ENCODE measurements around the gene IMMP2L. TPM values are rescaled to one million over a fixed set of nuclear protein-coding genes. Genes with fewer than 3 reads are reported as not detected.

The IMMP2L gene
- polyA plus RNA-seq, 1 of the 3 experiments (the other 2 are of a cell fraction) = 10.7 TPM

DNA sequence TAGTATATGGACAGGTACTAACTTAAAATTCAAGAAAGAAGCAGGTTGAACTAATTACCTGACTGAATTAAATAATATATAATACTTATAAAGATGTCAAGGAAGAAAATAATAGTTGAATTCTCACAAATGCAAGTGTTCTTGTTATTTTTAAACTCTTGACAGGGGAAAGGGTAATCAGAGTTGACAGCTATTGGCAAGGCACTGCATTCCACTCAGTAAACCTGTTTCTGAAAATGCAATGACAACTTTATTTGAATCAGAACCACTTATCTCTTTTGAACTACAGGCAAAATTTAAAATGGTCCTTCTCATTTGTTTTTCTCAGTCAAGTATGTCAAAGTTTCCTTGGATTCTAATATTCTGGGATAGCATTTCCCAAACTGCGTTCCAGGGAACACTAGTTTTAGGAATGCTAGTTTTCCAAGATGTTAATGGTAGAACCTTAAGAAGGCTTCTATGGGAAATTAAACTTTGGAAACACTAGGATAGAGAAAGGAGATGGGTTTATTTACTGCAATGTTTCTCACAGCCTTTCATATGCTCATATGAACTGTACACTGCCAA is 575.1 kb downstream of the IMMP2L start:
- Histone ChIP-seq H3K4me3 (ENCODE audit: low read depth in 2 of 2, low read length in 1 of 2) (no peak overlapping the region), H3K9ac (no peak overlapping the region), H4K20me1 (ENCODE audit: insufficient read depth) (no peaks in the 10 kb centered on the region), H3K79me2 (ENCODE audit: insufficient read depth) (no peaks in the 10 kb centered on the region), H3K27me3 (ENCODE audit: insufficient read depth) (no peaks in the 10 kb centered on the region), H3K4me1 (ENCODE audit: control insufficient read depth in 1 of 2, insufficient read depth in 2 of 2, low read depth in 1 of 2, low read length in 1 of 2) (peaks cover 0 to 23% of the 10 kb centered on the region in 2 experiments; a peak in 2 of 4 replicates), H2AFZ (ENCODE audit: low read depth) (no peak overlapping the region), H3K4me2 (no peak overlapping the region), H3K9me2 (no peaks in the 10 kb centered on the region), H3F3A (replicated peaks; ENCODE audit: insufficient read depth) (no peaks in the 10 kb centered on the region), H3K36me3 (replicated peaks in 1 of 2; ENCODE audit: control insufficient read depth in 1 of 2, insufficient read depth in 2 of 2, low read length in 1 of 2) (no peaks in the 10 kb centered on the region), H3K9me3 (no peaks in the 10 kb centered on the region), H3K27ac (ENCODE audit: low read depth in 2 of 2, low read length in 1 of 2) (peak overlapping the region in 1 of 2 experiments; percentile 39; a peak in 1 of 4 replicates)
- WGBS (ENCODE audit: low lambda C conversion rate) = 89% methylated on average over 1 of the region's 1 CpG
- ChIA-PET POLR2A (no interaction called here), CTCF (no interaction called here)
- TF ChIP-seq, protein P1, sequence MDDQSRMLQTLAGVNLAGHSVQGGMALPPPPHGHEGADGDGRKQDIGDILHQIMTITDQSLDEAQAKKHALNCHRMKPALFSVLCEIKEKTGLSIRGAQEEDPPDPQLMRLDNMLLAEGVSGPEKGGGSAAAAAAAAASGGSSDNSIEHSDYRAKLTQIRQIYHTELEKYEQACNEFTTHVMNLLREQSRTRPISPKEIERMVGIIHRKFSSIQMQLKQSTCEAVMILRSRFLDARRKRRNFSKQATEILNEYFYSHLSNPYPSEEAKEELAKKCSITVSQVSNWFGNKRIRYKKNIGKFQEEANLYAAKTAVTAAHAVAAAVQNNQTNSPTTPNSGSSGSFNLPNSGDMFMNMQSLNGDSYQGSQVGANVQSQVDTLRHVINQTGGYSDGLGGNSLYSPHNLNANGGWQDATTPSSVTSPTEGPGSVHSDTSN (IDR thresholded peaks at IDR 0.05) = peak; percentile 67
- 0 out of 2 replicates have a peak, but pooled peaks have one; percentile 25 for TF ChIP-seq TCF12 (IDR thresholded peaks at IDR 0.05)
- 0 out of 2 replicates have a peak, but pooled peaks have one; percentile 18 for TF ChIP-seq RCOR1 (IDR thresholded peaks at IDR 0.05; ENCODE audit: low read length)
- TF ChIP-seq, protein P2, sequence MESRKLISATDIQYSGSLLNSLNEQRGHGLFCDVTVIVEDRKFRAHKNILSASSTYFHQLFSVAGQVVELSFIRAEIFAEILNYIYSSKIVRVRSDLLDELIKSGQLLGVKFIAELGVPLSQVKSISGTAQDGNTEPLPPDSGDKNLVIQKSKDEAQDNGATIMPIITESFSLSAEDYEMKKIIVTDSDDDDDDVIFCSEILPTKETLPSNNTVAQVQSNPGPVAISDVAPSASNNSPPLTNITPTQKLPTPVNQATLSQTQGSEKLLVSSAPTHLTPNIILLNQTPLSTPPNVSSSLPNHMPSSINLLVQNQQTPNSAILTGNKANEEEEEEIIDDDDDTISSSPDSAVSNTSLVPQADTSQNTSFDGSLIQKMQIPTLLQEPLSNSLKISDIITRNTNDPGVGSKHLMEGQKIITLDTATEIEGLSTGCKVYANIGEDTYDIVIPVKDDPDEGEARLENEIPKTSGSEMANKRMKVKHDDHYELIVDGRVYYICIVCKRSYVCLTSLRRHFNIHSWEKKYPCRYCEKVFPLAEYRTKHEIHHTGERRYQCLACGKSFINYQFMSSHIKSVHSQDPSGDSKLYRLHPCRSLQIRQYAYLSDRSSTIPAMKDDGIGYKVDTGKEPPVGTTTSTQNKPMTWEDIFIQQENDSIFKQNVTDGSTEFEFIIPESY (IDR thresholded peaks at IDR 0.05; ENCODE audit: borderline replicate concordance, low read depth) = no peak
- TF ChIP-seq NFIC (IDR thresholded peaks at IDR 0.05; ENCODE audit: borderline replicate concordance) = peak; percentile 61; the same call in 1 of the 2 replicates
- no peak for DNase-seq

DNA sequence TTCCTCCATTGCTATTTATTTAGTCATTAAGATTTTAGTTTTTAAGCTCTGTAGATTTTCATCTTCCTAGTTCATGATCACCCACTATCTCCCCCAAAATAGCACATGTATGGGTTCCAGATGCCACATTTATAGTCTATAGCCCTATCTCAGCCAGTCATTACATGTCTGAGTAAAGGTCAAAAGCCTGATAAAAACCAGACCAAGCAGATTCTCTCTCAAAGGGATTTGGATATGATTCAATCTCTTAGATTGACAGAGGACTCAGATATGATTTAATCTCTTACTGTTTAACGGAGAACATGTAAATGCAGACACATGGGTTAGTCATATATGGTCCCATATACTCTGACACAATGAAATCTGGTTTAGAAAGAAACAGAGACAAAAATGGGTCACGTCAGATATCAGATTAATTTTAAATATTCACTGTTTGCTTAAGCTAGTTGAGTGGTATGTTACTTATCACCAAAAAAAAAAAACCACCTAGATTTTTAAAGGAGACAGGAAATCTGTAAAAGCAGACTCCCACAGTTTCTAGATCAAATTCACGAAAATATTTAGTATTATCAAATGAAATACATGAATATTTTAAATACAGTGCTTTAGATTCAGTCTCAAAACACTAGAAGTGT is 578.4 kb downstream of the IMMP2L start:
- WGBS (ENCODE audit: low lambda C conversion rate) = 27% methylated on average over 3 of the region's 3 CpGs
- no peaks in the 10 kb centered on the region for H3F3A ChIP-seq (replicated peaks; ENCODE audit: insufficient read depth)
- POLR2A ChIA-PET = no interaction called here
- H3K79me2 ChIP-seq (ENCODE audit: insufficient read depth) = no peaks in the 10 kb centered on the region
- H3K27ac ChIP-seq (ENCODE audit: low read depth in 2 of 2, low read length in 1 of 2) = peak overlapping the region in 1 of 2 experiments; percentile 92; a peak in 2 of 4 replicates
- H3K27me3 ChIP-seq (ENCODE audit: insufficient read depth) = no peaks in the 10 kb centered on the region
- no peaks in the 10 kb centered on the region for H3K36me3 ChIP-seq (replicated peaks in 1 of 2; ENCODE audit: control insufficient read depth in 1 of 2, insufficient read depth in 2 of 2, low read length in 1 of 2)
- no peaks in the 10 kb centered on the region for H4K20me1 ChIP-seq (ENCODE audit: insufficient read depth)
- peaks cover 0 to 23% of the 10 kb centered on the region in 2 experiments; a peak in 2 of 4 replicates for H3K4me1 ChIP-seq (ENCODE audit: control insufficient read depth in 1 of 2, insufficient read depth in 2 of 2, low read depth in 1 of 2, low read length in 1 of 2)
- no peak overlapping the region for H3K4me3 ChIP-seq (ENCODE audit: low read depth in 2 of 2, low read length in 1 of 2)
- H2AFZ ChIP-seq (ENCODE audit: low read depth) = no peak overlapping the region
- peak; percentile 65 for DNase-seq
- CTCF ChIA-PET = interaction anchor here (1.0 to 1.6 kb wide), 4 partner anchors 11 to 752 kb away, joined by 3 to 7 read pairs (median 3); no protein-coding TSS in a partner anchor
- H3K9me3 ChIP-seq = no peaks in the 10 kb centered on the region
- H3K4me2 ChIP-seq = no peak overlapping the region
- no peak overlapping the region for H3K9ac ChIP-seq
- H3K9me2 ChIP-seq = no peaks in the 10 kb centered on the region
- TF ChIP-seq GABPA (IDR thresholded peaks at IDR 0.05; ENCODE audit: low read depth) (no peak), JUND (IDR thresholded peaks at IDR 0.05) (peak; percentile 46; the same call in 1 of the 2 replicates), MXI1 (IDR thresholded peaks at IDR 0.05; ENCODE audit: low read depth, low read length) (peak; percentile 85; the same call in 1 of the 2 replicates), FOXM1 (IDR thresholded peaks at IDR 0.05; ENCODE audit: low read depth) (no peak), SIN3A (IDR thresholded peaks at IDR 0.05; ENCODE audit: borderline replicate concordance, low read depth, low read length) (no peak), POLR2AphosphoS5 (IDR thresholded peaks at IDR 0.05; ENCODE audit: low read depth, low read length) (peak; percentile 84)
- TF ChIP-seq, protein P3, sequence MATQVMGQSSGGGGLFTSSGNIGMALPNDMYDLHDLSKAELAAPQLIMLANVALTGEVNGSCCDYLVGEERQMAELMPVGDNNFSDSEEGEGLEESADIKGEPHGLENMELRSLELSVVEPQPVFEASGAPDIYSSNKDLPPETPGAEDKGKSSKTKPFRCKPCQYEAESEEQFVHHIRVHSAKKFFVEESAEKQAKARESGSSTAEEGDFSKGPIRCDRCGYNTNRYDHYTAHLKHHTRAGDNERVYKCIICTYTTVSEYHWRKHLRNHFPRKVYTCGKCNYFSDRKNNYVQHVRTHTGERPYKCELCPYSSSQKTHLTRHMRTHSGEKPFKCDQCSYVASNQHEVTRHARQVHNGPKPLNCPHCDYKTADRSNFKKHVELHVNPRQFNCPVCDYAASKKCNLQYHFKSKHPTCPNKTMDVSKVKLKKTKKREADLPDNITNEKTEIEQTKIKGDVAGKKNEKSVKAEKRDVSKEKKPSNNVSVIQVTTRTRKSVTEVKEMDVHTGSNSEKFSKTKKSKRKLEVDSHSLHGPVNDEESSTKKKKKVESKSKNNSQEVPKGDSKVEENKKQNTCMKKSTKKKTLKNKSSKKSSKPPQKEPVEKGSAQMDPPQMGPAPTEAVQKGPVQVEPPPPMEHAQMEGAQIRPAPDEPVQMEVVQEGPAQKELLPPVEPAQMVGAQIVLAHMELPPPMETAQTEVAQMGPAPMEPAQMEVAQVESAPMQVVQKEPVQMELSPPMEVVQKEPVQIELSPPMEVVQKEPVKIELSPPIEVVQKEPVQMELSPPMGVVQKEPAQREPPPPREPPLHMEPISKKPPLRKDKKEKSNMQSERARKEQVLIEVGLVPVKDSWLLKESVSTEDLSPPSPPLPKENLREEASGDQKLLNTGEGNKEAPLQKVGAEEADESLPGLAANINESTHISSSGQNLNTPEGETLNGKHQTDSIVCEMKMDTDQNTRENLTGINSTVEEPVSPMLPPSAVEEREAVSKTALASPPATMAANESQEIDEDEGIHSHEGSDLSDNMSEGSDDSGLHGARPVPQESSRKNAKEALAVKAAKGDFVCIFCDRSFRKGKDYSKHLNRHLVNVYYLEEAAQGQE (IDR thresholded peaks at IDR 0.05; ENCODE audit: low read depth, low read length) = no peak
- TF ChIP-seq, protein P4, sequence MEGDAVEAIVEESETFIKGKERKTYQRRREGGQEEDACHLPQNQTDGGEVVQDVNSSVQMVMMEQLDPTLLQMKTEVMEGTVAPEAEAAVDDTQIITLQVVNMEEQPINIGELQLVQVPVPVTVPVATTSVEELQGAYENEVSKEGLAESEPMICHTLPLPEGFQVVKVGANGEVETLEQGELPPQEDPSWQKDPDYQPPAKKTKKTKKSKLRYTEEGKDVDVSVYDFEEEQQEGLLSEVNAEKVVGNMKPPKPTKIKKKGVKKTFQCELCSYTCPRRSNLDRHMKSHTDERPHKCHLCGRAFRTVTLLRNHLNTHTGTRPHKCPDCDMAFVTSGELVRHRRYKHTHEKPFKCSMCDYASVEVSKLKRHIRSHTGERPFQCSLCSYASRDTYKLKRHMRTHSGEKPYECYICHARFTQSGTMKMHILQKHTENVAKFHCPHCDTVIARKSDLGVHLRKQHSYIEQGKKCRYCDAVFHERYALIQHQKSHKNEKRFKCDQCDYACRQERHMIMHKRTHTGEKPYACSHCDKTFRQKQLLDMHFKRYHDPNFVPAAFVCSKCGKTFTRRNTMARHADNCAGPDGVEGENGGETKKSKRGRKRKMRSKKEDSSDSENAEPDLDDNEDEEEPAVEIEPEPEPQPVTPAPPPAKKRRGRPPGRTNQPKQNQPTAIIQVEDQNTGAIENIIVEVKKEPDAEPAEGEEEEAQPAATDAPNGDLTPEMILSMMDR (IDR thresholded peaks at IDR 0.05) = no peak
- TF ChIP-seq, protein P2 (IDR thresholded peaks at IDR 0.05; ENCODE audit: borderline replicate concordance, low read depth) = no peak

Measured in SK-N-SH (cell line).